Calu3 (cell line): ENCODE results near the gene RBMXL2. TPM values are rescaled to one million over a fixed set of nuclear protein-coding genes. Genes with fewer than 3 reads are reported as not detected.

Source experiments
- BruUV-seq: library from RNA; stranded (reverse); fragments of 400-500 nt; replicated peaks from 2 replicates; lab custom pipeline; 2021; lab: Mats Ljungman, UMichigan
- CTCF ChIA-PET: fragments of 300-600 bp; sonication (Branson Sonifier 250); formaldehyde crosslinking; loops from one replicate; lab custom pipeline; 2022; ENCODE audit warnings: antibody characterized with exemption; lab: Charles Lee
- DNase-seq: peaks from one replicate; pipeline ENCODE4 v3.0.0; 2022
- H3K27ac Mint-ChIP-seq: one replicate; pipeline ENCODE4 v1.8.0; 2022; ENCODE audit warnings: mixed read lengths; ENCODE audit not compliant: unreplicated experiment
- H3K27me3 Mint-ChIP-seq: one replicate; pipeline ENCODE4 v1.8.0; 2022; ENCODE audit warnings: mixed read lengths; ENCODE audit not compliant: unreplicated experiment
- H3K36me3 Mint-ChIP-seq: one replicate; pipeline ENCODE4 v1.8.0; 2022; ENCODE audit warnings: mild to moderate bottlenecking, moderate library complexity, mixed read lengths; ENCODE audit not compliant: insufficient read depth, unreplicated experiment
- H3K4me1 Mint-ChIP-seq: one replicate; pipeline ENCODE4 v1.8.0; 2022; ENCODE audit warnings: mild to moderate bottlenecking, low read depth, mixed read lengths; ENCODE audit not compliant: unreplicated experiment
- H3K4me3 Mint-ChIP-seq: one replicate; pipeline ENCODE4 v1.8.0; 2022; ENCODE audit warnings: mild to moderate bottlenecking, low read depth, moderate library complexity, mixed read lengths; ENCODE audit not compliant: unreplicated experiment
- H3K9me3 Mint-ChIP-seq: one replicate; pipeline ENCODE4 v1.8.0; 2022; ENCODE audit warnings: low read depth, mixed read lengths; ENCODE audit not compliant: unreplicated experiment
- CTCF ChIP-seq: fragments of 200-600 bp; IDR thresholded peaks from one replicate; pipeline ENCODE4 v1.8.0; 2022; ENCODE audit warnings: antibody characterized with exemption; ENCODE audit not compliant: unreplicated experiment
- intact Hi-C: fragments of 100-400 bp; cut with micrococcal nuclease; formaldehyde crosslinking; loops from one replicate; pipeline ENCODE4 v1.10.0; 2022; ENCODE audit not compliant: unreplicated experiment
- total RNA-seq: library from RNA; stranded (reverse); gene quantifications from 2 replicates; pipeline ENCODE4 v1.2.3, GENCODE V29; 2022

Gene RBMXL2
- total RNA-seq, 1 experiment from 2014 or later = not detected

- no peak for DNase-seq
- no TSS peak for BruUV-seq
- H3K4me1 Mint-ChIP-seq = no peaks in the 10 kb centered on the region
- CTCF ChIA-PET = no interaction called here
- H3K36me3 Mint-ChIP-seq = no peaks in the 10 kb centered on the region
- no peaks in the 10 kb centered on the region for H3K9me3 Mint-ChIP-seq
- H3K27ac Mint-ChIP-seq = no peak overlapping the region
- no peak overlapping the region for H3K4me3 Mint-ChIP-seq
- TF ChIP-seq CTCF = no peak
- intact Hi-C loops = loop anchor here (10.0 kb wide), 1 partner anchor 265 kb away; no protein-coding TSS in a partner anchor
- H3K27me3 Mint-ChIP-seq = peaks cover 59% of the 10 kb centered on the region
Observed at GRCh38 chr11:7089328-7090251, 792 bp downstream of the RBMXL2 start.

GRCh38 chr11:7098235-7098832 lies 9.5 kb downstream of the RBMXL2 start:
- intact Hi-C loops = loop anchor here (1.0 to 10.0 kb wide), 3 partner anchors 256 to 590 kb away; no protein-coding TSS in a partner anchor
- CTCF ChIA-PET = interaction anchor here (0.8 to 1.2 kb wide), 5 partner anchors 180 to 1001 kb away, joined by 3 to 5 read pairs (median 4); no protein-coding TSS in a partner anchor
- peaks cover 52% of the 10 kb centered on the region for H3K27me3 Mint-ChIP-seq
- no peaks in the 10 kb centered on the region for H3K4me1 Mint-ChIP-seq
- no peak overlapping the region for H3K4me3 Mint-ChIP-seq
- no peak overlapping the region for H3K27ac Mint-ChIP-seq
- no peaks in the 10 kb centered on the region for H3K36me3 Mint-ChIP-seq
- peak; percentile 54 for TF ChIP-seq CTCF
- H3K9me3 Mint-ChIP-seq = no peaks in the 10 kb centered on the region
- no TSS peak for BruUV-seq
- peak; percentile 9 for DNase-seq

GRCh38 chr11:7115780-7116179 lies 27.0 kb downstream of the RBMXL2 start:
- no peaks in the 10 kb centered on the region for H3K4me1 Mint-ChIP-seq
- no peaks in the 10 kb centered on the region for H3K36me3 Mint-ChIP-seq
- intact Hi-C loops = no loop called here
- no peak for DNase-seq
- no peak overlapping the region for H3K27ac Mint-ChIP-seq
- CTCF ChIA-PET = no interaction called here
- H3K27me3 Mint-ChIP-seq = peaks cover 9% of the 10 kb centered on the region
- no peak overlapping the region for H3K4me3 Mint-ChIP-seq
- BruUV-seq = no TSS peak
- no peak for TF ChIP-seq CTCF
- no peaks in the 10 kb centered on the region for H3K9me3 Mint-ChIP-seq

- no peak for TF ChIP-seq CTCF
- DNase-seq = no peak
- Mint-ChIP-seq H3K4me1 (no peaks in the 10 kb centered on the region), H3K36me3 (no peaks in the 10 kb centered on the region), H3K27ac (no peak overlapping the region), H3K27me3 (peaks cover 9% of the 10 kb centered on the region), H3K4me3 (no peak overlapping the region), H3K9me3 (no peaks in the 10 kb centered on the region)
- intact Hi-C loops = no loop called here
- CTCF ChIA-PET = no interaction called here
- no TSS peak for BruUV-seq
Observed at GRCh38 chr11:7116370-7116769, 27.6 kb downstream of the RBMXL2 start.
